ENCODE data around the gene GIT2.

GRCh38 chr12:109999649-109999971, 3.4 kb upstream of the GIT2 start:
- TF ChIP-seq CTCF (IDR thresholded peaks at IDR 0.05): no peak
- no peak for TF ChIP-seq POLR2A (IDR thresholded peaks at IDR 0.05)

Measured in adrenal gland (tissue), 5 donors.